Activated T-cell treated with anti-CD3 and anti-CD28 coated beads, Interleukin-2, amount 50 U/mL, for 48 hours (primary cell): ENCODE measurements around the gene ZNF662.
A peak's percentile ranks its signal among the peaks of the same experiment; 100 is the strongest.
"Not testable (repeated sequence)": the region's sequence is repeated elsewhere in the genome, so short reads cannot be mapped to it uniquely, and the experiment has no call there.

Experiments
- DNase-seq, 2 experiments: peaks; one replicate each; pipeline ENCODE4 v3.0.0-alpha.2; 2020

The ZNF662 gene

DNA sequence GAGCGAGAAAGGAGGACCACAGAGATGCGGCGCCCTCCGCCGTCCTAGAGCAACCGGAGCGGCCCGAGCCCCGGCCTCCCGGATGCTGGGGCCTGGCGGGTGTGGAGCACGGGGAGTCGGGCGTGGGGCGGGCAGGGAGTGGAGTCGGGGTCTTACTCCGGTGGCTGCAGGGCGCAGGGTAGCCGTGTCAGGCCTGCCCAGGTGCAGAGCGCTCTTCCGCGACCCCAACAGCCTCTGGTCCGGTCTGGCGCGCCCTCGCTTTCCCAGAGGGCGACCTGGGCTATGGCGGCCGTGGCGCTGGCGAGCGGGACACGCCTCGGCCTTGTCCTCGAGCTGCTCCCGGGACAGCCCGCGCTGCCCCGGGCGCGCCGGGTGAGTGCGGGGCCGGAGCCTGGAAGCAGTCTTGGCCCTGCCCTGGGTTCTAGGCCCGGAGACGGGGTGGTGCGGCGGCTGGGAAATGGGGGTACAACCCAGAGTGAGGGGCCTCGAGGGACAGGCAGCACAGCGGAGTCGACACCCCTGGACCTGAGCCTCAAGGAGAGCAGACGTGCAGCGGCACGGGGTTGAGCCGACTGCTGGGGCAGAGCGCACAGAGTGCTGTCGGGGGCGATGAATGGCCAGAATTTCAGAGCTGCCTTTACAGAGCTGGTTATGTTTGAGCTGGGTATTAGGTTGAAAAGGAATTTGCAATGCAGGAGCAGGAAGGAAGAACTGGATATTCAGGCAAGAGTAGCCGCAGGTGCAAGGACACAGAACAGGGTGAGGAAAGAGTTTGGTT is at the start of gene ZNF662:
Gene ZNF662 (plus strand): TSS at position 73 of the 778 bp plus-strand sequence. CDS start 1,973 bp downstream, outside the sequence.
- DNase-seq = peak; percentile 45 to 49

- DNase-seq = no peak
Measured at GRCh38 chr3:42856544-42856943, 49.4 kb upstream of the ZNF662 start.

- no peak for DNase-seq
Measured at GRCh38 chr3:42864321-42864950, 41.5 kb upstream of the ZNF662 start.

- no peak for DNase-seq
Measured at GRCh38 chr3:42865256-42865655, 40.7 kb upstream of the ZNF662 start.

DNA sequence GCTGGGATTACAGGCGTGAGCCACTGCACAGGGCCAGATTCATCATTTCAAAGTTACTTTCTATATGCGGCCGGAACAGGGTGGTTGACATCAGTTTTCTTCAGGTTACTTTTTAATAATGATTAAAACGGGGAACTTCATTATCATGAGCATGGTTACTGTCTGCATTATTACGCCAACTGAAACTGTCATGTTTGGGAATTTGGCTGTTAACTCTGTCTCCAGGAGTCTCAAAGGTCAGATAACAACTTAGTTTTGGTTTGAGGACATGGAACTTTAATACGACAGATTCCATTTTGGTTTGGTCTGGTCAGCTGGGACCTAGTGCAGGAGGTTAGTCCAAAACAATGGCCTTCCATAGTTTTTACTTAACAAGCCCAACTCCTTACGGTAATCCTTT is 38.8 kb upstream of the ZNF662 start:
- DNase-seq = no peak

- DNase-seq = no peak
Measured at GRCh38 chr3:42868841-42869240, 37.1 kb upstream of the ZNF662 start.

- no peak for DNase-seq
Measured at GRCh38 chr3:42871592-42872196, 34.2 kb upstream of the ZNF662 start.

DNA sequence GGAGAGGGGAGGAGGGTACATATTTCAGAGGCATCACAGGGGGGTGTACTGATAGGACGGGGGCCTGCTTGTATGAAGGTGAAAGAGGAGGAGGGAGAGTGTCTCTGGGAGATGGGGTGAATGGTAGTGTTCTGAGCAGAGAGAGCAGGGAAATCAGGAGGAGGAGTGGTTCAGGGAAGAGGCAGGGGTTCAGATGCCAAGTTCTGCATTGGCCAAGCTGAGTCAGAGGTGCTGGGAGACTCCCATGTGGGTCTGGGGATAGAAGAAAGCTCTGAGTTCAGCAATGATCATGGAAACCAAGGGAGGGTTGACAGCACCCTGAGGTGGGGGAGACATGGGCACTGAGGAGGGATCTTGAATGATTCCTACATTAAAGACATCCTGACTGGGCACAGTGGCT is 33.2 kb upstream of the ZNF662 start:
- no peak for DNase-seq

- no peak for DNase-seq
Measured at GRCh38 chr3:42873221-42873982, 32.5 kb upstream of the ZNF662 start.

DNA sequence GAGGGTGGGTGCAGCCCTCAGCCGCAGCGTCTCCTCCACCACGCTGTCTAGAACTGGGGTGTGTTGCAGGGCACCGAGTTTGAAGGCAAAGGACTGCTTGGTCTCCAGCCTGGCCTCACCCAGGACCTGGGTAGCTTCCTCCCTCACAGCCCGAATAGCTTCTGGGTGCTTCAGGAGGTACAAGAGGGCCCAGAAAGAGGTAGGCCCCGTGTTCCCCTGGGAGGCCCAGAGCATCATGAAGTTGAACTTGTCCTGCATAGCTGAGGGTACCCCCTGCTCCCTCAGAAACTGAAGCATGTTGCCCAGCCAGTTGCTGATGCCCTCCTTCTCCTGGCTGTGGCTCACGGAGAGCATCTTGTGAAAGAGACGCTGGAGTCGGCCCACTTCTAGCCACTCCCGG is 31.2 kb upstream of the ZNF662 start:
- DNase-seq = no peak

GRCh38 chr3:42875325-42876151 is 30.4 kb upstream of the ZNF662 start, which contains the start of gene CYP8B1:
Gene CYP8B1 (minus strand): TSS chr3:42875879. CDS start chr3:42875816, 63 bp downstream.
- no peak for DNase-seq

- DNase-seq = no peak
Measured at GRCh38 chr3:42876401-42876800, 29.5 kb upstream of the ZNF662 start.

GRCh38 chr3:42876940-42877720 is 28.8 kb upstream of the ZNF662 start:
- no peak for DNase-seq

DNA sequence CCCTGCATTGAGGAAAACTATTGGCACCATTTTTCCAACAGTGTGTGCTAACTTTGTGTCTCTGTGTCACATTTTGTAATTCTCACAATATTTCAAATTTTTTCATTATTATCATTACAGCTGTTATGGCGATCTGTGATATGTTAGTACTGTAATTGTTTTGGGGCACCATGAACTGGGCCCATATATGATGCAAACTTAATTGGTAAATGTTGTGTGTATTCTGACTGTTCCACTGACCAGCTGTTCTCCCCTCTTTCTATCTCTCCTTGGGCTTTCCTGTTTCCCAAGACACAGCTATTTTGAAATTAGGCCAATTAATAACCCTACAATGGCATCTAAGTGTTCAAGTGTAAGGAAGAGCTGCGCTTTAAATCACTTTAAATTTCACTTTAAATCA is 28.1 kb upstream of the ZNF662 start:
- no peak for DNase-seq

GRCh38 chr3:42880183-42880582 is 25.8 kb upstream of the ZNF662 start:
- no peak for DNase-seq

GRCh38 chr3:42880601-42881451 is 25.1 kb upstream of the ZNF662 start:
- peak; percentile 88 to 91 for DNase-seq

DNA sequence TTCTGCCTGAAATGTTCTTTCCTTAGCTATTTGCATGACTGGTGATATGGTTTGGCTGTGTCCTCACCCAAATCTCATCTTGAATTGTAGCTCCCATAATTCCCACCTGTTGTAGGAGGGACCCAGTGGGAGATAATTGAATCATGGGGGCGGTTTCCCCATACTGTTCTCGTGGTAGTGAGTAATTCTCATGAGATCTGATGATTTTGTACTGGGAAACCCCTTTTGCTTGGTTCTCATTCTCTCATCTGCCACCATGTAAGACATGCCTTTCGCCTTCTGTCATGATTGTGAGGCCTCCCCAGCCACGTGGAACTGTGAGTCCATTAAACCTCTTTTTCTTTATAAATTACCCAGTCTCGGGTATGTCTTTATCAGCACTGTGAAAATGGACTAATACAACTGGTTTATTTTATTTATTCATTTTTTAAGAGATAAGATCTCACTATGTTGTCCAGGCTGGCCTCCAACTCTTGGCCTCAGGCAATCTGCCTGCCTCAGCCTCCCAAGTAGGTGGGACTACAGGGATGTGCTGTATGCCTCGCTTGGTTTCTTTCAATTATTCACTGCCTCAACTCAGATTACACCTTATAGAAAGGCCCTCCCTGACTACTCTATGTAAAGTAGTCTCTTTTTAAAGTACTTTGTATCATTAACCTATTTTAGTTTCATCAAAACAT is 22.6 kb upstream of the ZNF662 start:
- not testable (repeated sequence) for DNase-seq

GRCh38 chr3:42884324-42884723 is 21.6 kb upstream of the ZNF662 start:
- DNase-seq = no peak

DNA sequence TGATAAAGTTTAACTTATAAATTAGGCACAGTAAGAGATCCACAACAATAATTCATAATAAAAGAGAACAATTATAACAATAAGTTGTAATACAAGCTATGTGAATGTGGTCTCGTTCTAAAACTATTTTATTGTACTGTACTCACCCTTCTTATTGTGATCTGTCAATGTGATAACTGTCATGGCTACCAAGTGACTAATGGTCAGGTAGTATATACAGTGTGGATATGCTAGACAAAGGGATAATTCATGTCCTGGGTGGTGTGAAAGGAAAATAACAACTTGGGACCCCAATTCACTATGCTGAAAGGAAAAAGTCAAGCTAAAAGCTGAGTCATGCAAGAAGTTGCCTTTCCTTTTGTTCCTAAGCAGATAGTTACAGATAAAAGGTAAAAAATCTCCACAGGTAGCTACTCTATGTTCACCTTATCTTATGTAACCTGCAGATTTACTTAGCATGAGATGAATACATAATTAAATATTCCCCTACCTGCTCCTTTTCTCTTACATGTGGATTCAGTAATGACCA is 19.6 kb upstream of the ZNF662 start:
- no peak for DNase-seq

DNA sequence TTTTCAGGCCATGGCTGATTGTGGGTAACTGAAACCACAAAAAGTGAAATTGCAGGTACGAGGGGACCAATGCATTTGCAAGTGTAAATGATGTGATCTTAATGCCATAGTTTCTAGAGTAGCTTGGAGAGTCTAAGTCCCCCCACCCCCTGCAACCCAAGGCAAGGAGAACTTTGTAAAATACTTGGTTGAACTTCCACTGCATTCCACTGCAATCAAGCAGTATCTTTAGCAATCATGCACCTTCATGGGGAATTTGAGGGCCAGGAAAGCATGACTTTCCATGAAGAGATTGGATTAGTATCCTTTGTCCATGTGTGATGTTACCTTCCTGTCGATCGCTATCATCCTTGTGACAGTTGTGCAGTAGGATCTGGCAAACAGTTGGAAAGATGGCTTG is 18.9 kb upstream of the ZNF662 start:
- DNase-seq = no peak
